ENCODE measurements around the gene TDRD10.
"Not testable (repeated sequence)": the region's sequence is repeated elsewhere in the genome, so short reads cannot be mapped to it uniquely, and the experiment has no call there.

Gene TDRD10

GRCh38 chr1:154517661-154518060 is 15.6 kb downstream of the TDRD10 start:
- DNase-seq: no peak

GRCh38 chr1:154519591-154519991 is 17.6 kb downstream of the TDRD10 start:
- DNase-seq: no peak

- DNase-seq: no peak
Measured at GRCh38 chr1:154520333-154520732, 18.3 kb downstream of the TDRD10 start.

GRCh38 chr1:154521695-154522094 is 19.7 kb downstream of the TDRD10 start:
- peak; percentile 8 for DNase-seq

- DNase-seq: no peak
Measured at GRCh38 chr1:154524881-154525280, 22.9 kb downstream of the TDRD10 start.

- no peak for DNase-seq
Measured at GRCh38 chr1:154527192-154527591, 25.2 kb downstream of the TDRD10 start.

GRCh38 chr1:154529308-154529707 is 27.3 kb downstream of the TDRD10 start:
- no peak for DNase-seq

GRCh38 chr1:154531950-154532349 is 29.9 kb downstream of the TDRD10 start:
- not testable (repeated sequence) for DNase-seq

- DNase-seq: peak; percentile 51
Measured at GRCh38 chr1:154533952-154534844, 32.2 kb downstream of the TDRD10 start.

GRCh38 chr1:154536570-154536969 is 34.6 kb downstream of the TDRD10 start:
- no peak for DNase-seq

GRCh38 chr1:154539486-154540483 is 37.8 kb downstream of the TDRD10 start:
- DNase-seq: no peak

- DNase-seq: no peak
Measured at GRCh38 chr1:154541231-154541630, 39.2 kb downstream of the TDRD10 start.

GRCh38 chr1:154546264-154547063 is 44.4 kb downstream of the TDRD10 start:
- peak; percentile 43 for DNase-seq

- DNase-seq: no peak
Measured at GRCh38 chr1:154547105-154547732, 45.2 kb downstream of the TDRD10 start.

GRCh38 chr1:154548028-154548427 is 46.0 kb downstream of the TDRD10 start:
- no peak for DNase-seq

GRCh38 chr1:154549202-154549770 is 47.3 kb downstream of the TDRD10 start:
- no peak for DNase-seq

GRCh38 chr1:154550070-154550469 is 48.1 kb downstream of the TDRD10 start:
- DNase-seq: no peak

GRCh38 chr1:154550657-154551056 is 48.6 kb downstream of the TDRD10 start:
- no peak for DNase-seq

GRCh38 chr1:154551474-154551873 is 49.5 kb downstream of the TDRD10 start:
- no peak for DNase-seq

GRCh38 chr1:154552036-154552435 is 50.0 kb downstream of the TDRD10 start:
- DNase-seq: no peak
